Stimulated activated CD4-positive, alpha-beta T cell treated with anti-CD3 and anti-CD28 coated beads, TNF-alpha, amount 100 ng/mL, for 4 hours (primary cell): ENCODE results near the gene PERM1.

Experiments
- DNase-seq, 3 experiments: peaks; one replicate each; pipeline ENCODE4 v3.0.0-alpha.2; 2020; ENCODE audit warnings: low read depth in 3 of 3

The PERM1 gene

DNA sequence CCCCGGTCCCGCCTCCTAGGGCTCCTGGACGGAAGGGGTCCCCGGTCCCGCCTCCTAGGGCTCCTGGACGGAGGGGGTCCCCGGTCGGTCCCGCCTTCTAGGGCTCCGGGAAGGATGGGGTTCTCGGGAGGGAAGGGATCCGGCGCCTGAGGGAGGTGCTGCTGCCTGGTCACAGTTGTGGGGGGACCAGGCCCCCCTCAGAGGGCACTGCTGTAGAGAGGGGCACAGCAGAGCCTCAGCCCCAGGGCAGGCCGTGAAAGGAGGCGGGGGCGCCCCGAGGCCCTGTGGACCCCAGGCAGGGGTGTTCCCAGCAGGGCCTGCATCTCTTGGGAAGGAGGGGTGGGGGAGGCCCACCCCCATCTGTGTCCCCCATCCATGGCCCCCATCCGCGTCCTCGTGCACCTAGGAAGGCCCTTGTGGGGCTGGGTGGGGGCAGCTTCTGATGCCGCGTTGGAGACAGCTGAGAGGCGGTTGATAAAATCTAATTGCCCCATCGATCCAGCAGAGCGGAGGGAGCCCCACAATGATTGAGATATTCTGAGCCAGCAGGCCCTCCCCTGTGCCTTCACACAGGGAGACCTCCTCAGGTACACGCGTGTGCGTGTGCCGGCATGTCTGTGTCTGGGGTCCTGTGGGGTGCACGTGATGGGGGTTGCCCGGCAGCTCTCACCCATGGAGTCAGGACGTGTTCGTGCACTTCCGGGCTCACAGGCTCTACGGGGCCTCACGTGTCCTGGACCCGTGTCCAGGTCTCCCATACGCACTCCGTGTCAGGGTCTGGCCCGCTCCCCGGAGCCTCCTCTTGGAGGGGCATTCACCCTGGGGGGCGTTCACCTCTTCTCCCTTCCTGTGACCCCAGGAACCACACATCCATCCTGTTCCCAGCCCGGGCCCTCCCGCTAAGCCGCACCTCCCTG, 45.3 kb downstream of the PERM1 start:
- no peak for DNase-seq

- DNase-seq: no peak
These were observed 46.1 kb downstream of the PERM1 start for GRCh38 chr1:935751-936231.

DNA sequence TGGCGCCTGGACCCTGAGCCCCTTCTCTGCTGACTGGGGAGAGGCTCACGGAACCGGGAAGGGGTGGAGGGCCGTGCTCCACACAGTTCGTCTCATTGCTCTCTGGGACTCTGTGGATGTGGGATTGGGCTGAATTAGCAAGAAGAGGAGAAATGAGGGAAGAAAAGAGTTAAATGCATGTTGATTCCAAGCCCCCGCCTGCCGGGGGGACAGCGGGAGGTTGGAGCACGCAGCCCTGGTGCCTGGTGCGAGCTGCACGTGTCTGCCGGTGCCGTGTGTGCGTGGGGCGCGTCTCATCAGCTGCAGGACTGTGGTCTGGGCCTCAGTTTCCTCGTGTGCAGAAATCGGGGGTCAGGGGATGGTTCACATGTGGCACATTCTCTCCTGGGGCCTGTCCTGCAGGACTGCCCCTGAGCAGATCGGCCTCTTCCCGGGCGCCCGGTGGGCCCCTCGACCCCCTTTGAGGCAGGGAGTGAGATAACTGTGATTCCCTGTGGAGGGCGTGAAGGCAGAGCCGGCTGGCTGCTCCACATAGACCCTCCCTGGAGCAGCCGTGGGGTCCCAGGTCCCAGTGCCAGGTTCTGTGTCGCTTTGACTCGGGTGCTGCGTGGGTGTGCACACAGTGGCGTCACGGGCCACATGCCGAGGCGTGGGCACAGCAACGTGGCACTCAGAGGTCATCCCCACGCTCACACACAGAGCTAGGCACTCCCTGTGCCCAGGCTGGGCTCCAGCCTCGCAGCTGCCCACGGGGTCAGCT, 46.7 kb downstream of the PERM1 start:
- no peak for DNase-seq

GRCh38 chr1:933603-933940, 48.3 kb downstream of the PERM1 start:
- no peak for DNase-seq

- DNase-seq: no peak
These were observed 48.9 kb downstream of the PERM1 start for GRCh38 chr1:932776-933602.

DNA sequence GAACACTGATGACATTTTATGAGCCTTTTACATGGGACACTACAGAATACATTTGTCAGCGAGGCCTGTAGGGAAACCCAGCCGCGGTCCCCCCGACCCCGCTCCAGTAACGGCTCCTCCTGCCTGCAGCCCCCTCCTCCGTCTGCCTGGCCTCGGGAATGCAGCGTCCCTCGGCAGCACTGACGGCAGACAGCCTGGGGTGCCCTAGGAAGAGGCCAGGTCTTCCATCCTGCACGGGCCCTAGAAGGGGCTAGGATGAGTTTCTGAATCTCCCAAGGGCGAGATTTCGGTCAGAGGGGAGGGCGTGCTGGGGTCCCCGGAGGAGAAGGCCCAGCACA, 49.8 kb downstream of the PERM1 start:
- no peak for DNase-seq

- no peak for DNase-seq
These were observed 50.3 kb downstream of the PERM1 start for GRCh38 chr1:931380-932172.

- DNase-seq: no peak
These were observed 51.2 kb downstream of the PERM1 start for GRCh38 chr1:930633-931138.

GRCh38 chr1:929712-930632, 51.9 kb downstream of the PERM1 start:
- DNase-seq: no peak

DNA sequence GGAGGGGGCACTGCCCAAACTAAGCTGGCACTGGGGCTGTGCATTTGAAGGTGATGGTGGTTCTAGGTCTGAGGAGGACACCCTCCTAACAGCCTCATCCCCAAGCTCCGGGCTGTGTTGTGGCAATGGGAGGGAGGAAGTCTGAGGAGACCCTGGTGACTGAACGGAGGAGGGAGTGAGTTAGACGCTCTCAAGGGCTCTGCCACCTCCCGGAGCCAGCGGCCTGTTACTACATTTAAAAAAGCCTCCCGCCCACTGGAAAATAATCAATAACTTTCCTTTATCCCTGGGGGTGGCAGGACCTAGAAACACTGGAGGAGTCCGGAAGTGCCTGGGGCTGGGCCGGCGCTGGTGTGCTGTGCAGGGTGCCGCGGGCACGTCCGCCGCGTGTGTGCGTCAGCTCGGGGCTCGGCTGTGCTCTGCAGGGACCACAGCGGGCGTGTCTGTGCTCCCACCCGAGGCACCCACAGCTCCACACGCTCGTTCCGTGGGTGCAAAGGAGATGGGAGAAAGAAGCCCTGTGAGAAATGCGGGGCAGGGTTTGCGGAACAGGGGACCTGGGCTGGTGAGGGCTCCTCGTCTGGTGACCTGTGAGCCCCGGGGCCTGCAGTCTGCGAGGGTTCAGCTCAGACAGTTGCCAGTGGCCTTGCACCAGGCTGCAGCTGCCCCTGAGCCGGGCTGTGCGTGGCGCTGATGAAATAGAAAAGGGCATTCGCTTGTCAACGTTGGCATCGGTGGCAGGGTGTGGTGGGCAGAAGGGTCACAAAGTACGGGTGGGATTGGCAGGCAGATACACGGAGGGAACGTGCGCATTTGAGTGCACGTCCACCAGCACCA, 52.9 kb downstream of the PERM1 start:
- DNase-seq: no peak

DNA sequence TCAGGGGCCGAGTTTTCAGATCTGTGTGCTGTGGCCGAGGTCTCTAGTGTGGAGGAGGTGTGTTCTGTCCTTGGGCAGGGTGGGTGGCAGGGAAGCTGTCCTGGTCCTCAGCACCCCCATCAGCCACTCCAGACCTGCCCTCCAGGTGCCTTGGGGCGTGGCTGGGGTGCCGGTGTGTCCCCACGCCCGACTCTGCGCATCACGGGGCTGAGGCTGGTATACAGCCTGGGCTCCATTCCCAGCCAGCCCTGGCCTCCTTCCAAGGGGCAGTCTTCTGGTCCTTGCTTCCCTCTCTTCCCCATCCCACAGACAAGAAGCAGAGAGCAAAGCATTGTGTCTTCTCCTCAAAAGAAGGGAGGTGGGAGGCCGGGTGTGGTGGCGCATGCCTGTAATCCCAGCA, 54.1 kb downstream of the PERM1 start:
- DNase-seq: no peak

DNA sequence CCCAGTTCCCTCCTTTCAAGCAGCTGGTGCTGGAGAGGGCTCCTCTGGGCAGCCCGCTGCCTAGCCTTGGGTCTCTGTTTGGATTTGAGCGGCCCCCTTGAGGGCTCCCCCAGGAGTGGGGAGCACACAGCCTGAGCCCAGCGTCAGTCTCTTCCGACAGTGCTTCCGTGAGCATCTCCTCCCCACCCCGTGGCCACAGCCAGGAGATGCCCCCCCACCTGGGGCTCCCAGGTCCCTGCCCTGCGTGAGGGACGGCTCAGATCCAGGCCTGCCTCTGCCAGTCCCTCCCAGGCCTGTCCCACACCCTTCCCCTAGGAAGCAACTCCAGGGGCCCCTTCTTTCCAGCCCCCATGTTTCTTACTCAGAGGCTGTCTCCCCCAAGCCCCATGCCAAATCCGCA, 54.7 kb downstream of the PERM1 start:
- DNase-seq: no peak

- DNase-seq: no peak
These were observed 56.1 kb downstream of the PERM1 start for GRCh38 chr1:925561-926421.
